ENCODE measurements around the gene SACS.
"Not testable (repeated sequence)": the region's sequence is repeated elsewhere in the genome, so short reads cannot be mapped to it uniquely, and the experiment has no call there.

SACS gene

DNA sequence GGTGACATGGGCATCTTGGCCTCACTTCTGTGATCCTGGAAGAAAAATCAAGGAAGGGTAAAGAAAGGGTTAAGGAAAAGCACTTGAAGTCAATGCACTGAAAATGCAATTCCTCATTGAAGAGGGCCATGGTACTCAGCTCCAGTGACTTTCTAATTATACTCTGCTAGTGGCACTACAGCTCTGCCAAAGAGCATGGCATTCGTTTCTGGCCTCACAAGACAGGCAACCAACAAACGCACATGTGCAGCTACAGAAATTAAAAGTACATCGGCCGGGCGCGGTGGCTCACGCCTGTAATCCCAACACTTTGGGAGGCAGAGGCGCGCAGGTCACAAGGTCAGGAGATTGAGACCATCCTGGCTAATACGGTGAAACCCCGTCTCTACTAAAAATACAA lies 21.8 kb downstream of the SACS start:
- DNase-seq (ENCODE audit: low read depth in 2 of 2): no peak

DNA sequence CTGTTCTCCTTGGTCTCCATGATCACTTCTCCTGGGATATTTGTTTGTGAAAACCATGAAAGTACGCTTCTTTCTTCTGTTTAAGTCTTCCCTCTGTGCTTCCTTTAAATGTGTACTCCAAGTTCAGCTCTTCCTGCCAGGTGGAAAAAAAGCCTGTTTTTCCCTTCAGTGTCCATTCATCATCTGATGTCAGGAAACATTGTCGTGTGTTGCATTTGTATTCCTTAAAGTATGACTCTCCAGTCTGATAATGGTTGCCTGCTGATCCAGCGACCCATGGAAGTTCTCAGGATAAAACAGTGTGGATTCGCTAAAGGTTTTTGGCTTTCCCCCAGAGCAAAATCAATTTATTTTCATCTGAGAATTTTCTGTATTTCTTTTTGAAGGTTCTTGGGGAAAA lies 22.3 kb downstream of the SACS start:
- no peak for DNase-seq (ENCODE audit: low read depth in 2 of 2)

DNA sequence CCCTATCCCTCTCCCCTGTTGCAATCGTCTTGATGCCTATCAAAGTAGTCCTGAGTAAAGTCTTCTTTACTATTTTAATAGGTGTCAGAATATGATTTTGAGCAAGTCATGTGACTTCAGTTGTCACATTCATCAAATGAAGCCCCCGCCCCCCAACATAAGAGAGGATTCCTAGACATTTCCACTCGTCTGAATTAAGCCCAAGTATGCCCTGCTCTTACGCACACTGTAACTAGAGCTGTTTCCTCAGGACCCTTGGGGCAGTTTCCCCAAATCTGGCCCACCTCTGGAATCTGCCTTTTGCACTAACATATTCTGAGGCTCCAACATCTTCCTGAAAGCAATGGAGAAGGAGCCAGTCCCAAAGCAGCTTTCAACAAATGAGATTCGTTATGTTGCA lies 25.5 kb downstream of the SACS start:
- no peak for DNase-seq (ENCODE audit: low read depth in 2 of 2)

DNA sequence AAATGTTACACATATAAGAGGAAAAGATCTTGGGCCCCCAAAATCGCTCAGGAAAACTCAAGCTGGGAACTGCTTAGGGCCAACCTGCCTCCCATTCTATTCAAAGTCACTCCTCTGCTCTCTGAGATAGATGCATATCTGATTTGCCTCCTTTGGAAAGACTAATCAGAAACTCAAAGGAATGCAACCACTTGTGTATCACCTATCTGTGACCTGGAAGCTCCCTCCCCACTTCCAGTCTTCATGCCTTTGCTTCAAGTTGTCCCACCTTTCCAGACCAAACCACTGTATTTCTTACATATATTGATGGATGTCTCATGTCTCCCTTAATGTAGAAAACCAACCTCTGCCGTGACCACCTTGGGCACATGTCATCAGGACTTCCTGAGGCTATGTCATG lies 32.3 kb downstream of the SACS start:
- DNase-seq (ENCODE audit: low read depth in 2 of 2): not testable (repeated sequence)

DNA sequence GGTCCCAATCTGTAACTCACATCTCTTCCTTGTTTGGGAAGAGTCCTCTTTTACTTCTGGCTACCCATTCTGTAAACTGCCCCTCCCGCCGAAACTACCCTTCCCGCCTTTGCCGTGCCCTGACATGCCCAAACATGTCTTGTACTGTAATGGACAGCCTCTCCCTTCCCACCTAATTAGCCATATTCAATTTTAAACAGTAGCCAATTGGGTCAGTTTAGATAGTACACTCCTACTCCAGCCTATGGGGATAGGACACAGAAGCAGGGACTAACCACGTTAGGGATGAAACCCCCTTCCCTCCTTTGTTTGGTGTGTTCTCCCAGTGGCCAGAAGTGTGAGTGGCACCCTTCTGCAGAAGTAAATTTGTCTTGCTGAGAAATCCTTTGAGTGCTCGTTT lies 34.2 kb downstream of the SACS start:
- DNase-seq (ENCODE audit: low read depth in 2 of 2): no peak

DNA sequence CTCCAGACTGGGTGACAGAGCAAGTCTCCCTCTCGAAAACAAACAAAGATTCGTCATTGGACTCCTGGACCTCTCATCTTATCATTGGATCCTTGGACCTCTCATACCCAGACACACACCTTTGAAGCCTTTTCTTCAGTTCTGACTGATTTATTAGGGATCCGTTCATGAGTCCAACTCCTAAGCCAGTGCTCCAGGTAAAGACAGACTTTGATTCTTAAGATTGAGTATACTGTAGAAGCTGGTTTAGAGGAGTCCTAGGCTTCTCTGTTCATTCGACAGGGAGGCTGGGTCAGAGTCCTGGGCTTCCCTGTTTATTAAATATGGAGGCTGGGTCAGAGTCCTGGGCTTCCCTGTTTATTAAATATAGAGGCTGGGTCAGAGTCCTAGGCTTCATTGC lies 38.7 kb downstream of the SACS start:
- no peak for DNase-seq (ENCODE audit: low read depth in 2 of 2)

DNA sequence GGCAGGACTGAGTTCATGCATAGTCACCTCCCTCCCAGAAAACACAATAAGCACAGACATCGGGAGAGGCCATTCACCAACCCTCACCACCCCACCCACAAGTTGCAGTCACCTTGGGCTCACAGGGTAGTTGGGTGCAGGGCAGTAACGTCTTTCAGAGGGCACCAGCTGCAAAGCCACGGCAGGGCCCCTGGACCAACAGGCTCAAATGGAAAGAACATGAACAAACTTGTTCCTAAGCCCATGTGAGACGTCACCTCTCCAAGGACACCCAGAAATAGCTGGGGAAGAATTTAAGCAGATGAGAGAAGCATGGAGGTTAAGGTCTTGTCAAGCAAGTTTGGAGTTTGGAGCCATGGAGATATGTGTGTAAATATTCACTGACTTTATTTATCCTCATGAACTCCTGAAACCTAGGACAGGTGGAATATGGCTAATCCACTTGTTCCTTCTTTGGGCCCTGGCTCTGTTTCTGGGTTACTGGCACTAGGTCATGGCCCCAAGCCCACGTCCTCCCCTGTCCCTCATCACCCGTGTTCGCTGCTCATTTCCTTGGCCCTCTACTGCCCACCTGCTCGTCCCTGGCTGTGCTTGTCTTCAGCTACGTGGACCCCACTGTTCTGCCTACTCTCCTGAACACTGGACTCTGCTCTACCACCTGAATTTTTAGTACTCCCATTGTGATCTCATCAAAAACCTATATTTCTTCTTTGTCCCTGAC lies 40.4 kb downstream of the SACS start:
- DNase-seq (ENCODE audit: low read depth in 2 of 2): no peak

DNA sequence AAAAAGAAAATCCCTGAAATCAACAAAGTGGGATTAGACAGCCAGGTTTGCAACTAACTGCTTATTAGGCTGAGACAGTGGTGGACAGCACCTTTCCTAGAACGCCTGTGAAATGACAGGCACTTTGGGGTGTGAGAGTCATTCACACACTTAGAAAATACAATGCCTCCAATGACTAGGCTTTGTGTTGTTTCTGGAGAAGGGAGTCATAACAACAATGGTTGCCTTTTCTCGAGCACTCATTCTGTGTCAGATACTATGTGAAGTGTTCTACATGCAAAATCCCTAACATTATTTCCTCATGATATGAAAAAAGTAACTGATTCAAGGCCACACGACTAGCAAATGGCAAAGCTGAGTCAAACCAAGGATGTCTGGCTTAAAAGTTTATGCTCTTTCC lies 41.2 kb downstream of the SACS start:
- no peak for DNase-seq (ENCODE audit: low read depth in 2 of 2)

DNA sequence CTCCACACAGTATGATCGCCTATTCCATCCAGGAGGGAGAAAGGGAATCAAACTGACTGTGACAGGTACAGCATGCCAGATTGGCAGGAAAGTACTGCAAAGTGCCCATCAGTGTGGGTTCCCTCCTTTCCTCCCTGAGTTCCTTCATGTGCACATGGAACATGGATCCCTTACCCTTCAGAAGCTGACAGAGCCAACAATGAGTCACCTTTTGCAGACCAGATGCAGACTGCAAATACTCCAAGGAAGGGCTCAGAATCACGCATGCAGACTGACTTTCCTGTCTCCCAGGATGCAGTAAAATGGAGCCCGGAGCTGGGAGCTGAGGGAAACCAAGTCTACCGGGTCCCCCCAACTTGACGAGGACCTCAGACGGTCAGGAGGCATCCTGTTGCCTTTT lies 41.8 kb downstream of the SACS start:
- no peak for DNase-seq (ENCODE audit: low read depth in 2 of 2)

DNA sequence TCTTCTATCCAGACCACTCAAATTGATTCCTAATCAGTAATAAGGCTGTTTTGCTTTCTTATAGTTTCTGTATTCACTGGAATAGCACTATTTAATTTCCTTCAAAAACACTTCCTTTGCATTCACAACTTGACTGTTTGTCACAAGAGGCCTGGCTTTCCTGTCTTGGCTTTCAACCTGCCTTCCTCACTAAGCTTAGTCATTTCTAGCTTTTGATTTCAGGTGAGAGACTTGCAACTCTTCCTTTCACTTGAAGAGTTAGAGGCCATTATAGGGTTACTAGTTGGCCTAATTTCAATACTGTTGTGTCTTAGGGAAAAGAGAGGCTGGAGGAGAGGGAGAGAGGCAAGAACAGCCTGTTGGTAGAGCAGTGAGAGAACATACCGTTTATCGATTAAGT lies 47.0 kb downstream of the SACS start:
- DNase-seq (ENCODE audit: low read depth in 2 of 2): no peak

DNA sequence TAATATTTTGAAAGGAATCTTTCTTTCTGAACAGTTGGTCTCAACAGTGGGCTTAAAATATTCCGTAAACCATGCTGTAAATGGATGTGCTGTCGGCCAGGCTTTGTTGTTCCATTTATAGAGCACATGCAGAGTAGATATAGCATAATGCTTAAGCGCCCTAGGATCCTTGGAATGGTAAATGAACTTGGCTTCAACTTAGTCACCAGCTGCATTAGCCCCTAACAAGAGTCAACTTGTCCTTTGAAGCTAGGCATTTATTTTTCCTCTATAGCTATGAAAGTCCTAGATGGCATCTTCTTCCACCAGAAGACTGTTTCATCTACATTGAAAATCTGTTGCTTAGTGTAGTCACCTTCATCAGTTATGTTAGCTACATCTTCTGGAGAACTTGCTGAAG lies 47.6 kb downstream of the SACS start:
- DNase-seq (ENCODE audit: low read depth in 2 of 2): no peak

DNA sequence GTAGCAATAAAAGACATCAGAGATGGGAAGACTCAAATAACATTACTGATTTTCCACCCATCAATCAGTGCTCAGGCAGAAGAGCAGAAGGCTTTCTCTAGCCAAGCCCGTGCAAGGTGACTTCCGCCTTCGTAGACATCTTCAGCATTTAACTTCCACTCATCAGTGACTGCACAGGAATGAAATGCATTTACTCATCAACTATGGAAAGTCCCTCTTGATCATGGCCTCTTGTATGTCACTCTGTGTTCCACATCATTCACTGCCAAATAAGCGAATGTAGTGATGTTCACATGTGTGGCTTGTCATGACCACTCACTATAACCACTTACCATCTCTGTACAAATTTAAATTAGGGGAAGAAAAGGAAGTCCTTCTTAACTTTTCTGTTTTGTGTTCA lies 49.4 kb downstream of the SACS start:
- no peak for DNase-seq (ENCODE audit: low read depth in 2 of 2)

DNA sequence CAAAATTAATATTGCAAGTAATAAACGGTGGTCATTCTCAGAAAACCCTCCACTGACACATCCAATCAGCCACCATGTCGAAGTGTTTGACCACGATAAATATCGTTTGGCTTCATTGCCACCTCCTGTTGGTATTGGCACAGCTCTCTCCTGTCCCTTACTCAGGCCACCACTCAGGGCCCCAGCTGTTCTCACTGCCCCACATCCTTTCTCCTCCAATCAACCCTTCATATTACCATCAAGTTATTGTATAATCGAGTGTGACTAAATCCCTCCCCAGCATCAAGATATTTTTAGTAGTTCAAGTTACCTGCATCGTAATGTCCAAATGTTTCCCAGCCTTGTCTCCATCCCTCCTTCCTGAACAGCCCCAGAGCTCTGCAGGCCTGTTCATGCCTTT lies 50.4 kb downstream of the SACS start:
- DNase-seq (ENCODE audit: low read depth in 2 of 2): no peak

DNA sequence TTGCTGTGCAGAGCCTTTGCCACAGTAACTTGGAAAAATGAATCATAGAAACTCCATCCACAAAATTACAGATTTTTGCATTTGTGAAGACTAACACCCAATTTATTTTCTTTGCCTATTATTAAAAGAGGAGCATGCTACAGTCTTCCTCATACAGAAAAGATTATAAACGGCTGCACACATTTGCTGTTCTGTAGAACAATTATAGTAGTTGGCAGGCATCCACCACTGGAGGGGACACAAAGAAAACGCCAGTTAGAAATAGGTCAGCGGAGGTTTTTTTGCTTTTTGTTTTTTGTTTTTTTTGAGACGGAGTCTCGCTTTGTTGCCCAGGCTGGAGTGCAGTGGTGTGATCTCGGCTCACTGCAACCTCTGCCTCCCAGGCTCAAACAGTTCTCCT lies 51.6 kb downstream of the SACS start:
- DNase-seq (ENCODE audit: low read depth in 2 of 2): no peak

DNA sequence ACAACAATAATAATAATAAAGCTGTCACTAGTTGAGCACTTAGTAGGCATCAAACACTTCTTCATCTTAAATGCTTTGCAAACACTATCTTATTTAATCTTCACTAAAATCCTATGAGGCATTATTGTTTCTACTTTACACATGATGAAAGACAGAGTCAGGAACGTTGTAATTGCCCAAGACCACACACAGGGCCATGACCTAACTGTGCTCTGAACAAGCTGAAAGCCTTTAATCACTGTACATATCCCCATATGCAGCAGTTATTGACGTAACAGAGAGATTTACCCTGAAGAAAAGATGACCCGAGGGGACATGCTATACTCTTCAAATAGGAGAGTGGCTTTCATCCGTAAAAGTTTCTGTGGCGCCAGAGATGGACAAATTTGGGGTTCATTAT lies 53.0 kb downstream of the SACS start:
- peak in 1 of 2 experiments; percentile 49 for DNase-seq (ENCODE audit: low read depth in 2 of 2)

DNA sequence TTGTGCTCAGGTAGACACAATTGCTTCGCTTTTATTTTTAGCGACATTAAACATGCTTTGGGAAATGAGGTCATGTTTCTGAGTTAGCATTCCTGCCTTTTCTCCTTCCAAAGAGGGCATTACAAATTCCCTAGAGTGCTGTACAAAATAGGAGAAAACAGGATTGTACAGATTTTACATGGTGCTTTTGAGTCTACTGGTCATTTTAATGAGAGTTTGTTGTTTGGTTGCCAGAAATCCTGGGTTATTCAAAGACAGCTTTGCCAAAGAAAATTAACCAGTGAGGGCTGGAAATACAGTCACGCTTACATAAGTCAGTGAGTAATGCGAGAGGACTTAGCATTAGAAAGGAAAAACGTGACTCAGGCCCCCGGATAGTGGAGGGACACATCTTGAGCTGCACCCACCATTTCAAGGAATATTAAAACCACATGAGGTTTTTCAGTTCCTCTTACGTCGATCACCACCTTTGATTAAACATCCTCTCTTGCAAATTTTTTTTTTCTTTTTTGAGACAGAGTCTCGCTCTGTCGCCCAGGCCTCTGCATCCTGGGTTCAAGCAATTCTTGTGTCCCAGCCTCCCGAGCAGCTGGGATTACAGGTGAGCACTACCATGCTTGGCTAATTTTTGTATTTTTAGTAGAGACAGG lies 55.4 kb downstream of the SACS start:
- DNase-seq (ENCODE audit: low read depth in 2 of 2): peak; percentile 99

DNA sequence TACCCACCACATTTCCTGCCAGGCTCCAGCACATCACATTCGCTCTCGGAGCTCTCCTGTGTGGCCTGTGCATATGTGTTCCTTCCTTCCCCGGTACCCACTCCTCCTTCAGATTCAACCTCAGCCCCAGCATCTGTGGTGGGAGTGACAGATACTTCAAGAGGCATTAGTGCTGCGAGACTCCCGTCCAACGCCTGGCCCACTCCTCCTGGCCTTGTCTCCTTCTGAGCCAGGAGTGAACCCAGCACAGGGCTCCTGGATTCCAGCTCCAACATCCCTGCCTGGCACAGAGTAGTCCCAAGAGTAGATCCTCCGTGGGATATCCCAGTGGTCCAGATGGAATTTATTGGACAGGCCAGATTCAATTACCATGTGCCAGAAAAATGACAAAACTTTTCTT lies 55.9 kb downstream of the SACS start:
- no peak for DNase-seq (ENCODE audit: low read depth in 2 of 2)

DNA sequence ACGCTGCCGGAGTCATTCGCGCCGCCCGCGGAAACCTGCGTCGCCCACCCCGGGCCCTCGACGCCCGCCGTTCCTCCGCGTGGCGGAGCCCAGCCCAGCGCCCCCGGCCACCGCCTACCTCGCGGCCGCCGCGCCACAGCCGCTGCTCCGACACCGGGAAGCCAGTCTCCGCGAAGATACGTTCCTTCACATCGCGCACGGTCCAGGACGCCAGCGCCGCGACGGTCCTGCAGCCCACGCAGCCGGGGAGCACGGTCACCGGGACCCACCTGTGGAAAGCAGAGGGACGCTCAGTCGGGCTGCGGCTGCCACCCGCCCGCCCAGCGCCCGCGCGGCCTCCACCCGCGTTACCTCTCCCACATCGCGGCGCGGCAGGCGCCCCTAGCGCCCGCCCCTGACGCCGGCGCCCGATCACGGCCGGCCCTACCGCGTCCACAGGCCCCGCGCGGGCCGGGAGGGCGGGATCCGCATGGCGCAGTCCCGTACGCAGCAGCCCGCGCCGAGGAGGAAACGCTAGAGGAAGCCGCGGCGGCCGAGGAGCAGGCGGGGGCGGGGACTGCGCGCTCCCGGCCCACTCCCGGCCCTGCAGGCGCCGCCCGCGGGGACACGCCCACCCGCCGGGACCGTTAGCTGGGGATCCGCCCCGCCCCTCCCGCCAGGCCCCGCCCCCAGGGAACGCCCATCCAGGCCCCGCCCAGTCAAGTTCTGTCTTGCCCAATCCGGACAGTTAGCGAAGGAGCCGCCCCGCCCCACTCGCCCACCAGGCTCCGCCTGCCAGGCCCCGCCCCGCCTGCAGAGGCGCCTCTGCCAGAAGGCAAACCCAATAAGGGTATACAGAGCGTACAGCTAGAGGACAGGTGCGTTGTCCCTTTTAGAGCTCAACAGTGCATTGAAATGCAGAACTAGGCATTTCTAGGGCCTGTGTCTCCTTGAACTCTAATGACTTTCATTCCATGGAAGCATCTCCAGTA lies 58.2 kb downstream of the SACS start:
- peak; percentile 90 to 91 for DNase-seq (ENCODE audit: low read depth in 2 of 2)

DNA sequence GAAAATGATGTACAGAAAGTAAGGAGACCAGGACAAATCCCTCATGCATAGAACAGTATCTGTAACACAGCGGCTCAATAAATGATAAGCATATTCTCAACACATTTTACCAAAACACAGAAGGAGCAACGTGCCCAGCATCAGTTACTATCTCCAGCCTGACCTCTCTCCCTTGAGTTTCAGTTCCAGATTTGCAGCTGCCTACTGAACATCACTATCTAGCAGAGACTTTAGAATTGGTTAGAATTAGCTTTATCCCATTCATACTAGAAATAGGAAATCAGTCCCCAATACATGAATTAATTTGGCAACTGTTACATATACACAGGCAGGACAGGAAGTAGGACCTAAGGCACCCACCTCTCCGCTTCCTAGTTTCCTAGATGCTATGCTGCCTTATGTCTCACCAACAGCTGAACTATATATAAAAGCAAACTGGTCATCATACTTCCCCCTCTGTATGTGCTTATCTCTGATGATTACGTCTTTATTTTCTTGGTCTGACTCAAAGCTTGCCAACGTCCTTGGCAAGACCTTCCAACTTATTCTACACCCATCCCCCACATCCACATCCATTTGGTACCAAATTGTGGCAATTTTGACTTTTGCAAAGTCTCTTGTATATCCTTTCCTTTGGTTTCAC lies 61.1 kb downstream of the SACS start:
- DNase-seq (ENCODE audit: low read depth in 2 of 2): no peak

DNA sequence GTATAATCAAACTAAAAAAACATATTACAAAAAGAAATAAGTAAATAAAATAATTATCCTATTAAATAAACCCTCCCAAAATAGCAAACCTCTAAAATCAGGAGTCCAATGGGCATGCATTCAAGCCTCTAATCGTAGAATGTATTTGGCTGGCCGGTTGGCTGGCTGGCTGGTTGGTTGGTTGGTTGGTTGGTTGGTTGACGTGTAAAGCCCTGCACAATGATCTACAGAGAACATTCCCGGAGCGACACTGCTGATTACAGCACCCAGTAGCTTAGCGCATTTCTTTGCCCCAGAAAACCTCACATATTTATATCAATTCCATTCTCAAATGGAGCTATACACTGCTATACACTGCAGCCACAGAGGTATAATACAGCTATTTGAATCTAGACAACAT lies 65.6 kb downstream of the SACS start:
- no peak for DNase-seq (ENCODE audit: low read depth in 2 of 2)

DNA sequence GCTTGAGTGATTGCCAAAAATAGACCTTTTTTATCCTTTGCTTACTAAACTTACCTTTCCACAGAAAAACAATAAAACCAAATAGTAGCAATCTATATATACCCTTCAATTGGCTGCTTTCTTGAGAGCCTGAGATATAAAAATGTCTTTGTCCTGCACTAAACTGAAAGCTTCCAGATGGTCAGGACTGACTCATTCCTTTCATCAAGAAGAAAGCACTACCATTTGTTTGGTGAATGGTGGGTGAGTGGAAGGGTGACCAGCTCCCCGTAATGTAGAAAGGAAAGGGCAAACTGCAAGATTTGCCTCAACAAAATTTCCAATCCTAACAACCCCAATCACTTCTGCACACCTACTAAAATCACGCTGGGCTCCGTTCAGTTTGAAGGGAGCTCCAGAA lies 67.8 kb downstream of the SACS start:
- DNase-seq (ENCODE audit: low read depth in 2 of 2): no peak

DNA sequence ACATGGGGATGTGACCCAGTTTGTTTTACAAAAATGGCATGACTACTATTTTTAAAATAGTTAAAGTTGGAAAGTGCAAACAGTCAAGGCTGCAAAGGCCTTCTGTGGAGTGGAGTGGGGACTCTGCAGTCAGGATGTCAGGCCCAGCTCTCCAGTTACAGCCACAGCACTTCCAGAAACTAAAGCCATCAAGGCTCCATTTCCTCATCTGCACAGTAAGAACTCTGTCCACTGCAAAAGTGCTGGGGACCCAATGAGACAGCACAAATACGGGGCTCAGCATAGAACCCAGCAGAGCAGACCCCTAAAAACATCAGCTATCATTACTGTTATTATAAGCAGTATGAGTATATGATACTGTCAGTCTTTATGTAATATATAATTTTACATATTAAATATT lies 73.6 kb downstream of the SACS start:
- DNase-seq (ENCODE audit: low read depth in 2 of 2): no peak

Data from fibroblast of skin of left quadriceps (primary cell).